AG04450 (cell line): ENCODE results near the gene NDST3. TPM values are rescaled to one million over a fixed set of nuclear protein-coding genes. Genes with fewer than 3 reads are reported as not detected.

ENCODE experiments used
- CTCF ChIA-PET: fragments of 300-600, 350-600 bp; formaldehyde crosslinking; extraction: SDS; loops from one replicate; lab custom pipeline; 2022; ENCODE audit warnings: antibody characterized with exemption, inconsistent platforms; lab: Charles Lee
- POLR2A ChIA-PET: fragments of 350-600 bp; formaldehyde crosslinking; extraction: SDS; loops from one replicate; lab custom pipeline; 2021; ENCODE audit warnings: antibody characterized with exemption, inconsistent platforms; lab: Yijun Ruan, JAX
- DNase-seq: peaks from one replicate; pipeline ENCODE4 v3.0.0-alpha.2; 2011; ENCODE audit warnings: low read depth, low spot score
- H3K27ac ChIP-seq: one replicate; pipeline ENCODE4 v1.5.1; 2012; ENCODE audit warnings: low read depth, low read length, control low read depth
- H3K27me3 ChIP-seq: one replicate; pipeline ENCODE4 v1.6.0; 2012; ENCODE audit warnings: low read length; ENCODE audit not compliant: control insufficient read depth, insufficient read depth
- H3K4me3 ChIP-seq: 2 replicates; pipeline ENCODE4 v1.5.1; 2011; ENCODE audit warnings: mild to moderate bottlenecking, low read depth, low read length, control low read depth
- H3K9me3 ChIP-seq: 2 replicates; pipeline ENCODE4 v1.5.1; 2012; ENCODE audit warnings: low read length; ENCODE audit not compliant: control insufficient read depth, insufficient read depth
- polyA plus RNA-seq: library from polyadenylated mRNA; depleted of rRNA; stranded (reverse); fragments of >200 nt; gene quantifications from 2 replicates; pipeline ENCODE4 v1.2.3, GENCODE V29; 2011
- TF ChIP-seq, protein P1 (sequence below): IDR thresholded peaks from 2 replicates; pipeline ENCODE4 v1.5.1; 2011; ENCODE audit warnings: low read depth, low read length, control low read depth, inconsistent platforms

NDST3 gene
- polyA plus RNA-seq, 1 experiment: 0.02 TPM

DNA sequence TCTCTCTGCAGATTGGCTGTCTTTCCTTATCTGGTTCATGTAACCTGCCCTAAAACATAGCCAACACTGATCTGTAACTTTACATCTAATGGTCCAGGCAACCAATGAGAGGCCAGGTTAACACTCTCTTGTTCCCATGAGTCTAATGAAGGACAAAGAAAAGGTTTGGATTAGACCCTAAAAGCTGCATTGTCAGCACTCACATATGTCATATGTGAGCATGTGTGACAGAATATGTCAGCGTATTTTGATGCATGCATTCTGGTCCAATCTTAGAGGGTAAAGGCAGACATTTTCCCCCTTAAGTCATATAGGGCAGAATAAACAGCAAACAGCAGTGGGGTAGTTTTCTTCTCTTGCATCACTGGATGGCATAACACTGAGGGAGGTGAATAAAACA, 3.7 kb downstream of the NDST3 start:
- Histone ChIP-seq H3K4me3 (no peak overlapping the region), H3K27me3 (peaks cover 3% of the 10 kb centered on the region), H3K9me3 (no peaks in the 10 kb centered on the region; the same call in 1 of the 2 replicates), H3K27ac (no peak overlapping the region)
- ChIA-PET CTCF (no interaction called here), POLR2A (no interaction called here)
- DNase-seq: no peak
- TF ChIP-seq, protein P1, sequence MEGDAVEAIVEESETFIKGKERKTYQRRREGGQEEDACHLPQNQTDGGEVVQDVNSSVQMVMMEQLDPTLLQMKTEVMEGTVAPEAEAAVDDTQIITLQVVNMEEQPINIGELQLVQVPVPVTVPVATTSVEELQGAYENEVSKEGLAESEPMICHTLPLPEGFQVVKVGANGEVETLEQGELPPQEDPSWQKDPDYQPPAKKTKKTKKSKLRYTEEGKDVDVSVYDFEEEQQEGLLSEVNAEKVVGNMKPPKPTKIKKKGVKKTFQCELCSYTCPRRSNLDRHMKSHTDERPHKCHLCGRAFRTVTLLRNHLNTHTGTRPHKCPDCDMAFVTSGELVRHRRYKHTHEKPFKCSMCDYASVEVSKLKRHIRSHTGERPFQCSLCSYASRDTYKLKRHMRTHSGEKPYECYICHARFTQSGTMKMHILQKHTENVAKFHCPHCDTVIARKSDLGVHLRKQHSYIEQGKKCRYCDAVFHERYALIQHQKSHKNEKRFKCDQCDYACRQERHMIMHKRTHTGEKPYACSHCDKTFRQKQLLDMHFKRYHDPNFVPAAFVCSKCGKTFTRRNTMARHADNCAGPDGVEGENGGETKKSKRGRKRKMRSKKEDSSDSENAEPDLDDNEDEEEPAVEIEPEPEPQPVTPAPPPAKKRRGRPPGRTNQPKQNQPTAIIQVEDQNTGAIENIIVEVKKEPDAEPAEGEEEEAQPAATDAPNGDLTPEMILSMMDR: no peak

DNA sequence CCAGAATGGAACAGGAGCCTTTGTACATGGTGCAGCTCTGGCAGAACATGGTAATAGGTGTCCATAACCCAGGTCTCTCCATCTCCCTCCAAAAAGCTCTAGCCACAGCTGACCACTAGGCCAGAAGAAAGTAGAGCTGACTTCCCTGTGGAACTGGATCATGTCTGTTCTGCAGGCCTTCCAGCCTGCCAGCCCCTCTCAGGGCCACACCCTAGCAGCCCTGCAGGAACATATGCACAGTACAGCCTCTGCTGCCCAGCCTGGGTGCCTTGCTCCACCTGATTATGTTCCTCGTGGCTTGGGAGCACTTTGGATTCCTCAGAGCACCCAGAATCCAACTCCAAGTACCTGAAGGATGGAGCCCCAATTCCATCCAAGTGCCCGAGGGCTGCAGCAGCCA, 12.0 kb downstream of the NDST3 start:
- POLR2A ChIA-PET: no interaction called here
- H3K27me3 ChIP-seq: no peaks in the 10 kb centered on the region
- CTCF ChIA-PET: no interaction called here
- H3K9me3 ChIP-seq: no peaks in the 10 kb centered on the region
- TF ChIP-seq, protein P1: no peak
- H3K27ac ChIP-seq: no peak overlapping the region
- DNase-seq: no peak
- no peak overlapping the region for H3K4me3 ChIP-seq

DNA sequence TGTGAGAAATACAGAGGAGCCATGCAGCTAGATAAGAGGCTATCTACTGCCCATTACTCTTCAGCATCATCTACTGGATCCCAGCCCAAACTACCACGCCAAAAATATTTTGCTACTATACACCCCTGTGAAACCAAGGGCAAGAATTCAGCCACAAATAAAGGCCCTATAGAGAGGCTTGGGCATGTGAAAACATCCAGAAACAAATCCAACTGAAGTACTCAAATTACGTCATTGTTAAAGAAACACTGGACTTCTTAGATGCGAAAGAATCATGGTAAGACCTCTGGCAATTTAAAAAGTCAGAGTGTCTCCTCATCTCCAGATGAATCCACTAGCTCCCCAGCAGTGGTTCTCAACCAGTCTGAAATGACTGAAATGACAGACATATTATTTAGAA, 12.8 kb downstream of the NDST3 start:
- Histone ChIP-seq H3K9me3 (no peaks in the 10 kb centered on the region), H3K27ac (no peak overlapping the region), H3K4me3 (no peak overlapping the region), H3K27me3 (no peaks in the 10 kb centered on the region)
- CTCF ChIA-PET: no interaction called here
- DNase-seq: no peak
- TF ChIP-seq, protein P1: no peak
- POLR2A ChIA-PET: no interaction called here

DNA sequence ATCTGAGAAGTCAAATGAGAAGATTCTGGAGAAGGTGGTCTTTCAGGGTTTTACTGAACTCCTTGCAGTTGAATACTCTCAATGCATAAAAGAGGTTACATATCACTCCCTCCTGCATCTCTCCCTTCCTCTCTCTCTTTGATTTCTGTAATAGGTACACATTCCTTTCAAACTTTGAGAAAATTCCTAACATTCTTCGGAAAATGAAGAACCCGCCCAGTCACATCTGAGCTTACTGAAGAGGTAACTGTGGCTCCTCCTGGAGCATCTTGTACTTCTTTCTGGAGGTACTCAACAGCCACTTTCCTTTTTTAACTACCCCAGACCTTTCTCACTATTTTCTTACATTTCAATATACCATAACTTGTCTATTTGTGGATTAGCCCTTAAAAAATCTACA, 24.7 kb downstream of the NDST3 start:
- Histone ChIP-seq H3K4me3 (no peak overlapping the region), H3K9me3 (no peaks in the 10 kb centered on the region), H3K27ac (no peak overlapping the region), H3K27me3 (no peaks in the 10 kb centered on the region)
- ChIA-PET POLR2A (no interaction called here), CTCF (interaction anchor here (0.6 kb wide), 1 partner anchor 165 kb away, joined by 3 read pairs; no protein-coding TSS in a partner anchor)
- TF ChIP-seq, protein P1: no peak
- no peak for DNase-seq

DNA sequence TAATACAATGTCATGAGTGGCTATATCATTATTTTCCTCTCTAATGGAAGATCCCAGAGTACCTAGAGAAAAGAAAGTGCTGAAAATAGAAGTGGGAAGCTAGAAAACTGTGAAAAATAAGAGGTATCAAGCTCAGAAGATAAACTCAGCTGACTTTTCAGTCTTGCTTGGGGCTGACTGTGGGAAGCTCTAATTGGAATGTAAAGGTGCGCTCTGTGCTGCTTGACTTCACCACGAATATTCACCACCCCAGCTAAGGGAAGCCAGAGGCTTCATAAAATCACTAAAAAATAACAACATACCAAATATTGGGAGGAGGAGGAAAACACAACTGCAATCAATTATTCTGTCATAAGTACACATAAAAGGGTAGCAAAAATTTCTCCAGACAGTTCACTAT, 25.1 kb downstream of the NDST3 start:
- H3K4me3 ChIP-seq: no peak overlapping the region
- no peaks in the 10 kb centered on the region for H3K9me3 ChIP-seq
- ChIA-PET CTCF (interaction anchor here (0.6 to 1.0 kb wide), 2 partner anchors 164 kb away, joined by 3 to 4 read pairs; no protein-coding TSS in a partner anchor), POLR2A (no interaction called here)
- no peaks in the 10 kb centered on the region for H3K27me3 ChIP-seq
- DNase-seq: no peak
- no peak overlapping the region for H3K27ac ChIP-seq
- TF ChIP-seq, protein P1: no peak
